GM18951 (cell line): ENCODE results near the gene S100A9.
"Not testable (repeated sequence)": the region's sequence is repeated elsewhere in the genome, so short reads cannot be mapped to it uniquely, and the experiment has no call there.

Source experiments
- POLR2A ChIP-seq: IDR thresholded peaks from 4 replicates; pipeline ENCODE4 v1.6.1; 2011; ENCODE audit warnings: mild to moderate bottlenecking; ENCODE audit not compliant: insufficient read length, insufficient read depth; ENCODE audit errors: extremely low read depth
- in situ Hi-C: fragments of 300-500 bp; cut with MboI; formaldehyde crosslinking; loops from one replicate; pipeline ENCODE4 v1.12.0; 2022; ENCODE audit warnings: low sequenced_read_pairs, mixed read lengths, inconsistent platforms; ENCODE audit not compliant: unreplicated experiment

Gene S100A9

DNA sequence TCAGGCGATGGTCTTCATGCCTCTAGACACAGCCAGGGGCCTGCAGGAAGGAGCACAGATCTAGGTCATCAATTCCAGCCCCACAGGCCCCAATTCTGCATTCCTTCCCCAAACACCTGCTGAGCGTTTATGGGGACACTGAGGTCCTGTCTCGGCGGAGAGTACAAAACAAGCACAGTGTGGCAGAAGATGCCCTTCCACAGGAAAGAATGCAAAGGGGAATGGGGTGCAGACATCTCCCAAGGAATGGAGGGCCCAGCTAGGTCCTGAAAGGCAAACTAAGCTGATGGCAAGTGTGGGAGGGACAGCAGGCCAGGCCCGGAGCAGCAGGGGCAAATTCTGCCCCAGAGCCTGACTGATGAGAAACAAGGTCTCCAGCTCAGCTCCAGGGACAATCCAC lies 36.7 kb downstream of the S100A9 start:
- no peak for TF ChIP-seq POLR2A

DNA sequence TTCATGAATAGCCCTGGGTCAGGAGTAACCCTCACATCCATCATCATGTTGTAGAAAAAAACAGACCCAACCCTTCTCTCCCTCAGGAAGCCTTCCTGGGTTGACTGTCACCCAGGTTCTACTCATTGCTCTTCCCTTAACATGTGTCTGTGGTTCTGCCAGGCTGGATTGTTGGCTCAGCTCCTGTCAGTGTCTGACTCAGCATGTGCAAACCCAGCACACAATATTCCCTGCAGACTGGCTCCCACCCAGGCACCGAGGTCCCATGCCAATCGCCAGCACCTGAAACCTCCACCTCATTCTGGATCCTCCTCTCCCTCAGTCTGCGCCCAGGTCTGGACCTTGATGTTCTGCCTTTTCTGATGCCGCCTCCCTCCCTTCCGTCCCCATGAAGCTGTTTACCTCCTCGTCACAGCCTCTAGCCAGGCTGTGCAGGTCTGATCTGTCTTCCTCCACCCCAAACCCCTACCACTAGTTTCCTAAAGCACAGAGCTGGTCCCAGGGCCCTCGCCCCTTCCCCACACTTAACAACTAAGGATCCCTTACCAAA lies 37.6 kb downstream of the S100A9 start:
- no peak for TF ChIP-seq POLR2A
- in situ Hi-C loops = no loop called here

More for the DNA sequence above, 36.7 kb downstream of the S100A9 start:
- in situ Hi-C loops = no loop called here

DNA sequence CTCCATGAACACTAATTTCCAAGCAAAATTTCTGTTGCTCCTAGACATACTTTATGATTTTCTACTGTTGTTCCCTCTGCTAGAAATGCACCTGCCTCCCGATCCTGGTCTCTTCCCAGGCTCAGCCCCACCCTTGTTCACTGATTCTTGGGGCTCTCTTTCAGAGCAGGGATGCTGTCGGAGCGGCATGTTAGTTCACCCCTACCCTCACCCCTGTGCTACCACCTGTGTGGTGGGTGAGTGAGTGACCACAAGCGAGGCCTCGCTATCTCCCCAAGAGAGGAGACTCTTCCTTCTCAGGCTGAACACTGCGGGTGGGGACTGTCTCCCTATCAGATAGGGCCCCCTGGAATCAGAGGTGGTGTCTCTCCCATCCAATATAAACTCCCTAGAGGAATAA lies 38.1 kb downstream of the S100A9 start:
- in situ Hi-C loops = no loop called here
- TF ChIP-seq POLR2A = no peak

DNA sequence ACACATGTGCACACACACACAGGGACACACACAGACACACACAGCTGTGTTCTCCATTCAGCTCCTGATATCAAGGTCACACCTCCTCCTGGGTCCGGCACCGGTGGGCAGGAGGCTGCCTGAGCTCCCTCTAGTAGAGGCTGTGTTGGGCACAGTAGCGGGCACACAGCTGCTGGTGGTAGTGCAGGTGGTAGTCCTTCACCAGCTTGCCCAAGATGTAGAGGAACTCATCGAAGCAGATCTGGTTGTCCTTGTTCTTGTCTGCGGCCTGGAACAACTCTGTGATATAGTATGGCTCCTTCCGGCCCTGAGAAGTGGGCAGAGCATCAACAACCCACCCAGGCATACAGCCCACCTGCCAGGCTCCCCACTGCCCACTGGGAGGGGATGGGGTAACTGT lies 38.8 kb downstream of the S100A9 start:
- TF ChIP-seq POLR2A = no peak
- in situ Hi-C loops = no loop called here

DNA sequence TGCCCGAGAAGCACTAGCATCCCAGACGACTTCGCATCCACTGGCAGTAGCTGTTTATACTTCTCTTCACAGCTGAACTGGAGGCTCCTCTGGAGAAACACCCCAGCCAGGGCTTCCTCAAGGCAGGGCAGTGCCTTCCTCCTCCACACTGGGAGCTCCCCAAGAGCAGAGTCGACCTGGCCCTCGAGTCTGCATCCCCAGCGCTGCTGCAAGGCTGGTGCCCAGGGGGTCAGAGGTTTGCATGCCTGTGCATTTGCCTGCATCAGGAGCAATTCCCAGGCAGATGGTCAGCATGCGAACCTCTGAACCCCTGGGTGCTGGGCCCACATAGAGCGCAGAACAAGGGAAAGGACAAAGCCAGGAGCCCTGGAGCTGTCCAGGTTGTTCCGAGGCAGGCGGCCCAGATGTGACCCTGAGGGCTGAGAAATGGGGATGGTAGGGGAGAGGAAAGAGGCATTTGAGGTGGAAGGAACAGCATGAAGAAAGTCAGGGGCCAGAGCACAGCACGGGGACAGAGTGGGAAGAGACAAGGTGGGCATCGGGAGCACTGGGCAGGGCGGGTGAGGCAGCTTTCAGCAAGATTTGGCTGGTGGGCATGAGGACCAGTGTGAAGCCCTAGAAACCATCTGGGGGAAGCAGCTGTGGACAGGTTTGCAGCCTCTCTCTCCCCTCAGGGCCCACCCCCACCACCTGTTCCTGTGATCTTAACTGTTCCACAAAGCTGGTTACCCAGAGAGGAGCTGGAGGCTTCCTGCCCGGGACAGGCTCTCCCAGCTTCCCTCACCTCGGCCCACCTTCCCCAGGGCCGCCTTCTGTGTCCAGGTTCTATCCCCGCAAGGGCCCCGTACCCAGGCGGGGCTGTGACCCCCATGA lies 39.6 kb downstream of the S100A9 start:
- no peak for TF ChIP-seq POLR2A
- in situ Hi-C loops = no loop called here

DNA sequence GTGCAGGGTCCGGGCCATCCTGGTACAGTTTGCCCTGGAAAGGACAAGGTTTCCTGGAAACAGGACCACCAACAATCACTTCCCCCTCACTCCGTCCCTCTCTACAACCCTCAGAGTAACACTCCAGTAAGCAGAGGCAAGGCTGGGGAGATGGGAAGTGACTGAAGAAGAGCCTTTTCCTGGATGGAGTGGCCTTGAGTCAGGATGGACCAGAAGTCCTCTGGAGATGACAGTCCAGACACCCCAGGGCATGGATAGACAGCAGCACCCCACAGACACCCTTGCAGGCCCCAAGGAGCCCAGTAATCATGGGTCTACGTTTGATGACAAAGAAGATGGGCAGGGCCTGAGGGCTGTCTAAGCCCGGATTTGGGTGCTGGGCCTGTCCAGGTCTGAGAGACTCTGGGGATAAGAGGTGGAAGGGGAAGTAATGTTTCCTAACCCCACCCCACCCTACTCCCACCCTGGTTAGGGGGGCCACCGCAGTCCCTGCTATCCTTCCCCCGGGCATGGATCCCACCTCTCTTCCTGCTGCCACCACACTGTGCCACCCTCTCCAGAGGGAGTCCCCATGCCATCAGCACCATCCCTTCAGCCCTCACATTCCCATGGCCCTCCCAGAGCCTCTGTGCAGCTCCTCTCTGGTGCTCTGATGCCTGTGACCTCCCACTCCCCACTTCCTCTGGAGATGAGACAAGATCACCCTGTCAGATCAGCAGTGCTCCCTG lies 40.4 kb downstream of the S100A9 start:
- in situ Hi-C loops = no loop called here
- no peak for TF ChIP-seq POLR2A

DNA sequence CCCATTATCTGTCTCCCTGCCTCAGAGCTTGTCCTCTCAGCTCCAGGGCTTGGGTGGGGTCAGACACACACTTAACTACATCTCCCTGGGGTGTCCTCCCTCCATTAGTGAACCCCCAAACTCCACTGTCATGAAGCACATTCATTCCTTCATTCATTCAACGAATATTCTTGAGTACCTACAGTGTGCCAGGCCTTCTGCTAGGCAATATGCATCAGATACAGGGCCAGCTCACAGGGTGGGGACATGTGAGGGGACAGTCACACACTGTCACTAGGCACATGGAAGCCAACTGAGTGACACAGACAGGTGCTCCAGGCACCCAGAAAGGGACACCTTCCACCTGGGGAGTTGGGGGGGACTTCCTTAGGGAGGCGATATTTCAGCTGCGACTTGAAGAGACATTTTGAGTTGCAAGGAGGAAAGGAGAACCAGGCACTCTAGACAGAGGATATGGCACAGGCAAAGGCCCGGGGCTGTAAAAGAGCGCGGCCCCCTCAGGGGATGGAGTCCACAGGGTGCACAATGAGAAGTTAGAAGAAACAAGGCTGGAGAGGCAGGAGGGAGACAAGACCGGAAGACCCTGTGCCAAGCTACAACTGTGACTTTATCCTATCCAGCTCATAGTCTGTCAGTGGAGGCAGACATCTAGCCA lies 41.9 kb downstream of the S100A9 start:
- TF ChIP-seq POLR2A = no peak
- in situ Hi-C loops = no loop called here

DNA sequence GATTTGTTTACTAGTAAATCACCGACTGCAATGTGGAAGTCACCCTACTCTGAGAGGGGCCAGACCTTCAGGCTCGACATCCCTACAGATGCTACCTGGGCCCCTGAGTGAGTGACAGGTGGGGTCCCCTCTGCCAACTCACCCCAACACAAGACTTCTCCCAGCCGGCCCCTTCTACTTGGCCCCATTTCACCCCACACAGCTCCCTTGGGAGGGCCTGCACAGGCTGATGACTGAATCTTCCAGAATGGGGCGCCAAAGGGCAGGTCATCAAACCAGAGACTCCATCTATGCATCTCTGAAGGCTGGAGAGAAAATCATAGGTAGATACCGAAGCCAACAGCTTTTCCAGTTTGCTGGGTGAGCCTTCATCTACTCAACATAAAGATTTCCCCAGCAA lies 42.6 kb downstream of the S100A9 start:
- in situ Hi-C loops = no loop called here
- TF ChIP-seq POLR2A = no peak

DNA sequence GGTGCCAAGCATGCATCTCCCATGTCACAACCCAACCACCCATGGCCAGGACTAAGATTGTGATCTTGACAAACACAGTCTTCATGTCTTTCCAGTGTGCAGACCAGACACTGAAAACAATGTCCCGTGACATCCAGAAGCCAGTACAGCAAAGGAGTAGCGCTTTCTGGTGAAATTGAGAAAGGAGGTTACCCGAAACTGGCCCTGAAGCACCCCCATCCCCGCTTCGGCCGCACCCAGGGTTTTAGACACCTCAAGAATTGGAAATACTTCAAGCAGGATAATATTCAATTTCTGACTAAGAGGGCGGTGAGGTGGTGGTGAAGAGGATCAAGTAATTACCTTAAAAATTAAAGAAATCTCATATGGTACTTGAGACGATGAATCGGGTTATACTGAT lies 43.8 kb downstream of the S100A9 start:
- no peak for TF ChIP-seq POLR2A
- in situ Hi-C loops = no loop called here

DNA sequence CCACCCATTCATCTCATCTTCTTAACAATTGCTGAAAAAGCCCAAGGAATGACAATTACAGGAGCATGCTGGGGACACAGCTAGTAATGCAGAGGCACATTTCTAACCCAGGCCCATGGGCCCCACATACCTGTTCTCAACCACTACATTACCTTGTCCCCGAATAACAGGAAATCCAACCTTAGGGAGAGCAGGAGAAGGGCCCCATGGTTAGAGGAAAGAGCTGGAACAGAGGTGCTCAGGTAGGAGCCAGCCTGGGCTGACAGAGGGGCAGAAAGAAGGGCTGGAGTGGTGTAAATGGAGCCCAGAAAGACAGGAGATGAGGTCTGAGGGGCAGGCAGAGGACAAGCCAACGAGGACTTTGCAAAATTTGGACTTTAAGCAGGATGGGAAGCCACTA lies 44.6 kb downstream of the S100A9 start:
- in situ Hi-C loops = no loop called here
- no peak for TF ChIP-seq POLR2A

DNA sequence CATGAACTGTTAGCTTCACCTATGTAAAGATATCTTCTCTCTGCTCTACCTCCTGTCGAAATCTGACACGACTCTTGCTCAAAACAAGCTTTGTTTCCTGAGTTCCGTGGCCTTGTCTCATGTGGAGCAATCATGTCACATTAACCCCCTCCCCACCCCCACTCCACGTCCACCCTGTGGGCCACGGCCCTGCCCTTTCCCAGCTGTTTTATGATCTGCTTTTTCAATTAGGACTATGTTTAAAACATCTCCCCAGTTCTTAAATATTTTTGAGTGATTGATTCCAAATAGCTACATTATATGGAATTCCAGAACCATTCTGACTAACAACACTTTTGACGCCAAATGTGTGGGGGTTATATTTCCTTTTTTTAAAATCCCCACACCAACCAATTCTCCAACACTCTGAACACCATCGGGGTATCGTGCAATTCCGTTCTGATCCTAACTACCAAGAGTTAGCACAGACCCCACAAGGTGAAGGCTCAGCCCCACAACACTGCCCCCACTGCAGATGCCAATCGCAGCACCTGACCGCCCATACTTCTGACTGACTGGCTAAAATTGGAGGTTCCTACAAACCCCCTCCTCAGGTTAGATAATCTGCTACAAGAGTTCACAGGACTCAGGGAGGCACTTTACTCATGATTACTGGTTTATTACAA lies 45.9 kb downstream of the S100A9 start:
- no peak for TF ChIP-seq POLR2A
- in situ Hi-C loops = no loop called here

DNA sequence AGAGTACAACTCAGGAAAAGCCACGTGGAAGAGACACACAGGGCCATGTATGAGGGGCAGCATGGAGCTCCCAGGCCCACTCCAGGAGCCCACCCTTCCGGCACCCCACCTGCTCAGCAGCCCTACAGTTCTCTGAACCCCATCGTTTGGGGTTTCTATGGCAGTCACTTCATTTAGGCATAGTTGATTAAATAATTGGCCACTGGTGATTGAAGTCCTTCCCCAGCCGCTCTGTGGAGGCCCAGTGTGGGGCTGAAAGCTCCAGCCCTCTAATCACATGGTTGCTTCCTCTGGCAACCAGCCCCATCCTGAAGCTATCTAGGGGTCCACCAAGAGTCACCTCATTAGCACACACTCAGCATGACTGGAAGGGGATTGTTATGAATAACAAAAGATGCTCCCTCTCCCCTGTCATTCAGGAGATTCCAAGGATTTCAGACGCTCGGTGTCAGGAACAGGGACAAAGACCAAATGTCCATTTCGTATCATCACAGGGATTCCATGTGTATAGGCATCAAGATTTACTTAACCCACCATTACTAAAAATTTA lies 46.5 kb downstream of the S100A9 start:
- no peak for TF ChIP-seq POLR2A
- in situ Hi-C loops = no loop called here

DNA sequence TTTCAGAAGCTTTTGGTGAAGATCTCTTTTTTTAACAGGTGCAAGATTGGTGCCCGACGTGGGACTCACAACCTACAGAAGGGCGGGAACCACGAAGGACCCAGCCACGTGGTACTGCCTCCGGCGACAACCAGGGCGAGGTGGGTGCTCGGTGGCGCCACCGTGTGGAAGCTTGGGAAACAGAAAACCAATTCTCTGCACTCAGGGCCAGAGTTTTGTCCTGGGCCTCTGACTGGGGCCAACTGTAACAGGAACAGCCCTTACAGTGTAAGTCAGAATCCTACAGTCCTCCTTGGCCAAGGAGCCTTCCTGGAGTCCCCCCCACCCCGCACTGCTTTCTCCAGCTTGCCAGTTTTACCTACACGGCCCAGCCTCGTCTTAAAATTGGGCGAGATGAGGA lies 47.1 kb downstream of the S100A9 start:
- no peak for TF ChIP-seq POLR2A
- in situ Hi-C loops = no loop called here

DNA sequence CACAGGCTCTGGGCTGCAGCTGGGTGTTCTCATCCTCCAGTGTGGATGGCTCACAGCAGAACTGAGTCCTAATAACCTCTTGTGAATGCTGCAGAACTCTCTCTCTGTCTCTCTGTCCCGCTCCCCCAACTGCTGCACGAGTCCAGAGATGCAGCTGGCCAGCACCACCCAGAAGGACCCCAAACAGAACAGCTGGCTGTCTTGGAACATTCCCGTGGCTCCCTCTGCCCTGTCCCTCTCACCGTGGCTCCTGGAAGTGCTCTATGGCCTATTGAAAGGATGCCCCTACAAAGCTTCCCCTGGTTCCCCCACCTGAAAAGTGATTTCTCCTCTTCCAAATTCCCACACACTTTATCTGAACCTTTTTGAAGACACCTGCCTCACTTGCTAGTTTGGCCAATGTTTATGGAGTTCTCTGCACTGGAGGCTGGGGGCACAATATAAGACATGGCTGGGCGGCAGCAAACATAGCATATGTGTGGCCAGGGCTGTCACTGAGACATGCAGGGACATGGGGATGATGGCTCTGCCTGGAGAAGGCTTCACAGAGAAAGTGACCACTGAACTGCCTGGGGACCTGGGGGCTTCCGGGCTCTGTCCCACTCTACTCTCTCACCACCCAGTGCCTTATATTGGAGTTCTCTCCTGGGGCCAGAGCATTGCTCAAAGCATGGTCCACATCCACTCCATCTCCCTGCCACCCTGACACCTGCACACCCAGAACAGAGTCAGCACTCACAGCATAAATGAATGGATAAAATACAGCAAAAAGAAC lies 48.4 kb downstream of the S100A9 start:
- in situ Hi-C loops = not testable (repeated sequence)

DNA sequence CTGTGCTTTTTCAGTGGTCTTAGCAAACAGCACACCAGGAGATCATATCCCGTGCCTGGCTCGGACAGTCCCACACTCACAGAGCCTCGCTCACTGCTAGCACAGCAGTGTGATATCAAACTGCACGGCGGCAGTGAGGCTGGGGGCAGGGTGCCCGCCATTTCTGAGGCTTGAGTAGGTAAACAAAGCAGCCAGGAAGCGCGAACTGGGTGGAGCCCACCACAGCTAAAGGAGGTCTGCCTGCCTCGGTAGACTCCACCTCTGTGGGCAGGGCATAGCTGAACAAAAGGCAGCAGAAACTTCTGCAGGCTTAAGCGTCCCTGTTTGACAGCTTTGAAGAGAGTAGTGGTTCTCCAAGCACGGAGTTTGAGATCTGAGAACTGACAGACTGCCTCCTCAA lies 49.6 kb downstream of the S100A9 start:
- in situ Hi-C loops = not testable (repeated sequence)
